ENCODE measurements around the gene ELOVL2.

GRCh38 chr6:10962673-10963072 is 81.4 kb downstream of the ELOVL2 start:
- TF ChIP-seq CTCF (IDR thresholded peaks at IDR 0.05): no peak
- no peak for TF ChIP-seq EZH2 (IDR thresholded peaks at IDR 0.05; ENCODE audit: borderline replicate concordance, insufficient read depth, low read depth, low read length, poor library complexity, severe bottlenecking)

Measured in B cell (primary cell).